Pancreas (tissue), 10 donors: ENCODE results near the gene MEGF6. TPM values are rescaled to one million over a fixed set of nuclear protein-coding genes. Genes with fewer than 3 reads are reported as not detected.

Experiments used
- ATAC-seq, 4 donors: fragments of 200-7000 bp; cut with Tn5 transposase; one replicate each; pipeline versions ENCODE4 v1.8.0 to v1.9.1; 2020; ENCODE audit warnings: mild to moderate bottlenecking in 4 of 4, moderate library complexity in 4 of 4
- DNase-seq, 6 donors: peaks; one replicate each; pipeline ENCODE4 v3.0.0-alpha.2; 2020
- FAIRE-seq: peaks from 2 replicates; lab custom pipeline; 2012; peaks lifted over from hg19 to GRCh38; lab: Jason Lieb, UNC
- H3K27ac ChIP-seq, 4 donors: fragments of 200-600 bp; sonication (generic); 1 replicate in 3 of 4; 2 replicates in 1 of 4; pipeline versions ENCODE4 v1.5.0 to v1.8.0; 2020
- H3K27me3 ChIP-seq, 4 donors: fragments of 200-600 bp; one replicate each; pipeline ENCODE4 v1.8.0; 2021
- H3K36me3 ChIP-seq, 3 donors: fragments of 200-600 bp; sonication (generic) in 1 of 3; one replicate each; pipeline versions ENCODE4 v1.5.0 to v1.8.0; 2020 to 2021
- H3K4me1 ChIP-seq, 3 donors: fragments of 200-600 bp; one replicate each; pipeline ENCODE4 v1.8.0; 2021
- H3K4me3 ChIP-seq, 4 donors: fragments of 200-600 bp; sonication (generic) in 2 of 4; one replicate each; pipeline versions ENCODE4 v1.5.0 to v1.8.0; 2020 to 2021
- H3K9me3 ChIP-seq, 4 donors: fragments of 200-600 bp; one replicate each; pipeline ENCODE4 v1.8.0; 2021
- WGBS, 2 donors: extraction: QIAGEN DNeasy Blood & Tissue Kit; methylation state at CpG; one replicate each; pipeline ENCODE4 v1.1.7; 2013; 5-methylcytosine and 5-hydroxymethylcytosine counted together
- intact Hi-C, 3 donors: fragments of 100-400 bp; cut with DNase I; formaldehyde crosslinking; loops; one replicate each; pipeline versions ENCODE4 v1.11.1 to v1.14.2; 2022
- polyA plus RNA-seq, 2 donors: library from polyadenylated mRNA; stranded (reverse); fragments of 200-250 nt; gene quantifications; one replicate each; pipeline ENCODE4 v1.2.3, GENCODE V29; 2013
- total RNA-seq, 6 donors: library from RNA; stranded (reverse); fragmentation: NEBNext Ultra II Directional in 4 of 6; extraction: Animal tissue kit (Norgen Biotek cat#: 25700) in 4 of 6; gene quantifications; one replicate each; pipeline versions ENCODE4 v1.2.1 to v1.2.4, GENCODE V29; 2021 to 2023
- TF ChIP-seq, protein P1 (sequence below), 4 donors: fragments of 200-600 bp; sonication (generic) in 3 of 4; IDR thresholded peaks; one replicate each; pipeline versions ENCODE4 v1.5.0 to v1.8.0; 2021; ENCODE audit warnings: antibody characterized with exemption in 4 of 4
- donor health status: healthy with polysubstance abuse.
- donor health status: DM: no; HTN: no; CAD: no; lungs with moderate emphysema.
- donor health status: DM: no; HTN: no; CAD: no.
- donor health status: control.
- donor health status: control.
- donor health status: Bipolar disorder and iron deficiency.
- donor health status: DM: yes; HTN: yes; CAD: no.
- donor health status: DM: no; HTN: no; CAD: no.
- donor health status: DM: no; HTN: no; CAD: no.
- donor health status: DM: yes; HTN: yes; CAD: no.

The MEGF6 gene
- total and polyA plus RNA-seq, 8 donors, result 2.6 to 20.0 (median 8.4) TPM

DNA sequence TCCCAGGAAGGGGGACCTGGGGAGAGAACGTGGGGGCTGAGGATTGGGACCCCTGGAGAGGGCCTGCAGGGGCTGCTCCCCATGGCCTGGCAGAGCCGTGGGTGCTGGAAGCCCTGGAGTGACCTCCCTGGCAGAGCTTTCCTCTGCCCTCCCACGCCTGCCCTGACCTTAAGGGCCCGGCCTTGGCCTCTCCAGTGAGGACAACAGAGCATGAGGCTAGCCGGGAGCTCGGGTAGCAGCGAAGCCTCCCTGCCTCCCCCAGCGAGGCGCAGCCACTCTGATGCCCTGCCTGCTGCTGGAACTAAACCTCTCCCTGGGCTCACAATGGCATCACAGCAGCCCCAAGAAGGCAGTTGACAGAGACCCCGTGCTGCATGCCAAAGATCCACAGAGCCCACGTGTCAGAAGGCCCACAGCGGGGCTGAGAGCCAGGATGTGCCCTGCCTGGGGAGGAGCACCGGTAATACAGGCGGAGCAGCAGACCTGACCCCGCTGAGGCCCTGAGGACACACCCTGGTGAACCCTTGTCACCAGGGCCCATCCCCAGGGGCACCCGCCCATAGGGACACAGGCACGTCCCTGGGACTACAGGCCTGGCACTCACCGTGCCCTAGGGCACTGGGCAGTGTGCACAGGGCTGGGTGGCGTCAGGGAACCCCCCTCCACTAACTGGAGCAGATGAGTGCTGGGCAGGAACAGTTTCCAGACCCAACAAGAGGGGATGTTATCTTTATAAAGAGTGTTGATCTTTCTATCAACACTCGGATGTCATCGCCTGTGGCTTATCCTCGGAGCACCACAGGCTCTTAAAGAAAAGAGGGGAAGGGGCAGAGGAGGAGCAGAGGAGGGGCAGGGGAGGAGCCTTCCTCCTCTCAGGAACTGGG lies 108.4 kb downstream of the MEGF6 start:
- no peak for FAIRE-seq
- ATAC-seq, result no peak
- H3K4me1 ChIP-seq, result no peaks in the 10 kb centered on the region
- no peaks in the 10 kb centered on the region for H3K9me3 ChIP-seq
- intact Hi-C loops, result no loop called here
- no peak overlapping the region for H3K4me3 ChIP-seq
- WGBS, 2 donors, result 80 to 90% methylated on average over 21 to 22 of the region's 22 CpGs
- no peaks in the 10 kb centered on the region for H3K27me3 ChIP-seq
- TF ChIP-seq, protein P1, sequence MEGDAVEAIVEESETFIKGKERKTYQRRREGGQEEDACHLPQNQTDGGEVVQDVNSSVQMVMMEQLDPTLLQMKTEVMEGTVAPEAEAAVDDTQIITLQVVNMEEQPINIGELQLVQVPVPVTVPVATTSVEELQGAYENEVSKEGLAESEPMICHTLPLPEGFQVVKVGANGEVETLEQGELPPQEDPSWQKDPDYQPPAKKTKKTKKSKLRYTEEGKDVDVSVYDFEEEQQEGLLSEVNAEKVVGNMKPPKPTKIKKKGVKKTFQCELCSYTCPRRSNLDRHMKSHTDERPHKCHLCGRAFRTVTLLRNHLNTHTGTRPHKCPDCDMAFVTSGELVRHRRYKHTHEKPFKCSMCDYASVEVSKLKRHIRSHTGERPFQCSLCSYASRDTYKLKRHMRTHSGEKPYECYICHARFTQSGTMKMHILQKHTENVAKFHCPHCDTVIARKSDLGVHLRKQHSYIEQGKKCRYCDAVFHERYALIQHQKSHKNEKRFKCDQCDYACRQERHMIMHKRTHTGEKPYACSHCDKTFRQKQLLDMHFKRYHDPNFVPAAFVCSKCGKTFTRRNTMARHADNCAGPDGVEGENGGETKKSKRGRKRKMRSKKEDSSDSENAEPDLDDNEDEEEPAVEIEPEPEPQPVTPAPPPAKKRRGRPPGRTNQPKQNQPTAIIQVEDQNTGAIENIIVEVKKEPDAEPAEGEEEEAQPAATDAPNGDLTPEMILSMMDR (IDR thresholded peaks at IDR 0.05), result no peak
- peak in 1 of 6 donors; percentile 74 for DNase-seq
- no peak overlapping the region for H3K27ac ChIP-seq
- H3K36me3 ChIP-seq, result no peaks in the 10 kb centered on the region

GRCh38 chr1:3501856-3502640 lies 109.3 kb downstream of the MEGF6 start:
- FAIRE-seq (no peak), DNase-seq (peak in 5 of 6 donors; percentile 26 to 96 (median 73)), ATAC-seq (peak; percentile 49 to 78 (median 69))
- 56 to 57% methylated on average over 23 to 26 of the region's 26 CpGs for WGBS, 2 donors
- H3K9me3 ChIP-seq, result no peaks in the 10 kb centered on the region
- no peaks in the 10 kb centered on the region for H3K4me1 ChIP-seq
- H3K36me3 ChIP-seq, result no peaks in the 10 kb centered on the region
- H3K27ac ChIP-seq, result no peak overlapping the region
- TF ChIP-seq, protein P1 (IDR thresholded peaks at IDR 0.05), result no peak
- no peaks in the 10 kb centered on the region for H3K27me3 ChIP-seq
- intact Hi-C loops, result no loop called here
- no peak overlapping the region for H3K4me3 ChIP-seq

DNA sequence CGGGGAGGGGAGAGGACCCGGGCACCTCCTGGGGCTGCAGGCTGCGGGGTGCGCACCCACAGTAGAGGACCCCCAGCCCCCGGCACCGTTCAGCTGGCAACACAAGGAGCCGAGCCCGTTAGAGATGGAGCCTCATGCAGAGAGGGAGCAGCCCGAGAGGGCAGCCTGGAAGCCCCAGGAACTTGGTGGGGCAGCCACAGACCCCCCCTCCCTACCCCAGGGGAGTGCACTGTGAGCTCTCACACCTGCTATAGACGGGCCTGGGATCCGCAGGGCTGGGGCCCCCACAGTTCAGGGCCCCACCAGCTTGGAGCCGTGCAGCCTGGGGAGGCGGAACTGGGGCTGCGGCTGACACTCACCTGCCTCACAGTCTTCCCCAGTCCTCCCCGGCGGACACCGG lies 109.9 kb downstream of the MEGF6 start:
- Histone ChIP-seq H3K4me3 (no peak overlapping the region), H3K27me3 (no peaks in the 10 kb centered on the region), H3K9me3 (no peaks in the 10 kb centered on the region), H3K36me3 (no peaks in the 10 kb centered on the region), H3K27ac (no peak overlapping the region), H3K4me1 (no peaks in the 10 kb centered on the region)
- no peak for ATAC-seq
- WGBS, 2 donors, result 47 to 54% methylated on average over 17 of the region's 17 CpGs
- no peak for DNase-seq
- TF ChIP-seq, protein P1 (IDR thresholded peaks at IDR 0.05), result no peak
- no peak for FAIRE-seq
- intact Hi-C loops, result no loop called here

- no peak overlapping the region for H3K4me3 ChIP-seq
- H3K9me3 ChIP-seq, result no peaks in the 10 kb centered on the region
- H3K36me3 ChIP-seq, result no peaks in the 10 kb centered on the region
- TF ChIP-seq, protein P1 (IDR thresholded peaks at IDR 0.05), result no peak
- H3K4me1 ChIP-seq, result no peaks in the 10 kb centered on the region
- ATAC-seq (no peak), FAIRE-seq (no peak), DNase-seq (peak in 1 of 6 donors; percentile 71)
- intact Hi-C loops, result no loop called here
- no peak overlapping the region for H3K27ac ChIP-seq
- 80 to 89% methylated on average over 27 to 32 of the region's 32 CpGs for WGBS, 2 donors
- H3K27me3 ChIP-seq, result no peaks in the 10 kb centered on the region
These were observed 111.0 kb downstream of the MEGF6 start for GRCh38 chr1:3500265-3500835.
